Endometrium (tissue), 2 donors: ENCODE measurements around the gene TERT.

Source experiments
- FAIRE-seq: peaks from 2 replicates; lab custom pipeline; 2012; peaks lifted over from hg19 to GRCh38; lab: Jason Lieb, UNC
- donor health status: control.
- donor health status: control.

Gene TERT

GRCh38 chr5:1259806-1260480 lies 34.9 kb downstream of the TERT start:
- FAIRE-seq = no peak

GRCh38 chr5:1257841-1258240 lies 37.0 kb downstream of the TERT start:
- FAIRE-seq = no peak

- no peak for FAIRE-seq
Observed at GRCh38 chr5:1257363-1257762, 37.5 kb downstream of the TERT start.

- FAIRE-seq = no peak
Observed at GRCh38 chr5:1256776-1257175, 38.1 kb downstream of the TERT start.

GRCh38 chr5:1255081-1255561 lies 39.7 kb downstream of the TERT start:
- no peak for FAIRE-seq

GRCh38 chr5:1254196-1254595 lies 40.7 kb downstream of the TERT start:
- FAIRE-seq = no peak

GRCh38 chr5:1253456-1254105 lies 41.3 kb downstream of the TERT start:
- no peak for FAIRE-seq

- no peak for FAIRE-seq
Observed at GRCh38 chr5:1252681-1253080, 42.2 kb downstream of the TERT start.

GRCh38 chr5:1251678-1252580 lies 42.9 kb downstream of the TERT start:
- no peak for FAIRE-seq

GRCh38 chr5:1249366-1250280 lies 45.2 kb downstream of the TERT start:
- FAIRE-seq = no peak

GRCh38 chr5:1247811-1248210 lies 47.1 kb downstream of the TERT start:
- no peak for FAIRE-seq

GRCh38 chr5:1246711-1247431 lies 48.0 kb downstream of the TERT start:
- FAIRE-seq = no peak

- no peak for FAIRE-seq
Observed at GRCh38 chr5:1245905-1246576, 48.8 kb downstream of the TERT start.

GRCh38 chr5:1244976-1245375 lies 49.9 kb downstream of the TERT start:
- no peak for FAIRE-seq

- no peak for FAIRE-seq
Observed at GRCh38 chr5:1244255-1244654, 50.6 kb downstream of the TERT start.

- no peak for FAIRE-seq
Observed at GRCh38 chr5:1243487-1244130, 51.3 kb downstream of the TERT start.

GRCh38 chr5:1242733-1243486 lies 52.0 kb downstream of the TERT start:
- FAIRE-seq = no peak

- FAIRE-seq = no peak
Observed at GRCh38 chr5:1241509-1242080, 53.3 kb downstream of the TERT start.
